Activated T-cell treated with anti-CD3 and anti-CD28 coated beads, Interleukin-2, amount 50 U/mL, for 48 hours (primary cell): ENCODE data around the gene NTF3.

ENCODE experiments used
- DNase-seq, 2 experiments: peaks; one replicate each; pipeline ENCODE4 v3.0.0-alpha.2; 2020

The NTF3 gene

DNA sequence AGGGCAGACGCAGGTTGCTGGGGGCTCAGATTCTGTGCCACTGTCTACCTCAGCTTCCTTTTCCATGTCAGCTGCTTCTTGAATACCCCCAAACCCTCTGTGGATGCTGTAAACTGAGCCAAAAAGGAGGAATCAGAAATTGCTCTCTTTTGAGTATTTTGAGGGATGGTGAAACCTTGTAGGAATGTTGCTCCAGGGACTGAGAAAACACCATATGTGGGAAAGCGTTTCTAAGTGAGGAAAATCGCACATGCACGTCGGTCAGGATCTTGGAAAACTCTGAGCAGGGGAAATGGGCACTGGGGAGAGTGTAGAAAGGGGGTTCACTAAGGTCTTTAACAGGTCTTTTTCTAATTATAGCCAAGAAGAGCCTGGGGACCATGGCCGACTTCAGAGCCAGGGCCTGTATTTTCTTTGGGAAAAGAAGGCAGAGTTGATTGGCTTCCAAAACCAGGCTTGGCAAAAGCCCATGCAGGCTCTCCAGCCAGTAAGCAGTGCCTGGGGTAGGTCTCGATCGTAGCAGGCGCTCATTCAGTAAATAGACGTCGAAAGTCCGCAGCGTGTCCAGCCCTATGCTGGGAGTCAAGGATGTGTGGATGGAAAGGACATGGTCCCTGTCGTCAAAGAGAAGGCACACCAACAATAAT, 58.0 kb downstream of the NTF3 start:
- no peak for DNase-seq

DNA sequence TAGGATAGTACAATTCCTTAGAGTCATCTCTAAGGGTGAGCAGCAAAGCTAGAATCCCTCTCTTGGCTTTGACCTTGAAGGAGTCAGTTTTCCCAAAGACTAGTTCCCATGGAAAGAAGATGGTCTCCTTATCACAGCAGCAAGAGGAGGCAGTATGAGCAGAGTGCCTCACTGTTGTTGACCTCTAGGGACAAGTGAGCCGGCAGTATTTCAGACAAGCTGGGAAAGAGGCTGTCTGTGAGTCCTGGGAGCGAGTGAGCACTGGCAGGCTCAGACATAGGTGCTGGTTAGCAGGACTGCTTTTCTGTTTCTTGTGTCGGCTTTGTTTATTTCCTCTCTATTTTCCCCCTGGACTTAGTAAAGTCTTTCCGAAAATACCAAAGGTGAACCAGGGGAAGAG, 60.7 kb downstream of the NTF3 start:
- no peak for DNase-seq

DNA sequence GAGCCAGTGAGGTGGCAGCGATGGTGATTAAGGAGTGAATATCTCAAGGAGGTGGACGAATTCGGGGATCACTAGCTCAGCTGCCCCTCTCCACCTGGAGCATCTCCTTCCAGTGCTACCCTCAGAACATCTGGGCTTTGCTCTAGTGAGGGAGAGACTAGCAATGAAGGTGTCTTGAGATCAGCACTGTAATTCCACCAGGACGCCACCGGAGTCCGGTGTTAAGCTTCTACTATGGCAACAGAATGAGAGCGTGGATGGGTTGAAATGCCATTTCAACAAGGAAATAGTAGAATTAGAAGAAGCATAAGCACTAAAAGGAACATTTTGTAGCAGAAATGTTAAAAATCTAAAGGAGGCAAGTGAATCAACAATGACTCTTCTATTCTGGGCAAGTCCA, 61.1 kb downstream of the NTF3 start:
- DNase-seq: no peak

DNA sequence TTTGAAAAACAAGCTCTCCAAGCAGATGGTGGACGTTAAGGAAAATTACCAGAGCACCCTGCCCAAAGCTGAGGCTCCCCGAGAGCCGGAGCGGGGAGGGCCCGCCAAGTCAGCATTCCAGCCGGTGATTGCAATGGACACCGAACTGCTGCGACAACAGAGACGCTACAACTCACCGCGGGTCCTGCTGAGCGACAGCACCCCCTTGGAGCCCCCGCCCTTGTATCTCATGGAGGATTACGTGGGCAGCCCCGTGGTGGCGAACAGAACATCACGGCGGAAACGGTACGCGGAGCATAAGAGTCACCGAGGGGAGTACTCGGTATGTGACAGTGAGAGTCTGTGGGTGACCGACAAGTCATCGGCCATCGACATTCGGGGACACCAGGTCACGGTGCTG, 62.4 kb downstream of the NTF3 start:
- DNase-seq: no peak

DNA sequence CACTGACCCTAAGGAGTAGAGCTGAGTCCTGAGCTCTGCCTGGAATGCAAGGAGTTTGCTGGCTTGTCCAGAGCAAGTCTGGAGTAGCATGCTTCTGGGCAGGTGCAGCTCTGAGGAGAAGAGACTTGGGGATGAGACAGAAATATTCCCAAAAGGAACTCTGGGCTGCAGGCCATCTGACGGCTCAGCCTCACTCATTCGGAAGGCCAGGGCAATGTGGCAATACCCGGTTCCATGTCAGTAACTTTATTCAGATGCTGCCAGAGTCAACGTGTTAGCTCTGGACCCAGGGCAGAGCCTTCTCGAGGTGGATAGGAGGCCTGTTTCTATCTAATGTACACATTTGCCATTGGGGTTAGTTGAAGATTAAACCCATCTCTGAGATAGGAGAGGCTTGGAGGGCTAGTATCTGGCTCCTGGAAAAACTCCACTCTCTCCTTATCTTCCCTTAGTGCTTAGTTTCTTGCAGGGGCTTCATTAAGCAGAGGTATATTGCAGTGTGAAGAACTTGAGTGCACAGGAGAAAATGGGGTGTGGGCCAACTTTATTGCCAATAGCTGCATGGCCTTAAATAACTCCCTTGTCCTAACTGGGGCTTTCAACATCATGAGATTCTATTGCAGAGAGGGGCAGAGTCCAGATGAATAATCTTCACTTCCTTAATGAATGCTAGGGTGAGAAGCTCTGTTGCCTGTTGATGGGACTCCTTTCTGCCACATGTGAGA, 65.6 kb downstream of the NTF3 start:
- no peak for DNase-seq

DNA sequence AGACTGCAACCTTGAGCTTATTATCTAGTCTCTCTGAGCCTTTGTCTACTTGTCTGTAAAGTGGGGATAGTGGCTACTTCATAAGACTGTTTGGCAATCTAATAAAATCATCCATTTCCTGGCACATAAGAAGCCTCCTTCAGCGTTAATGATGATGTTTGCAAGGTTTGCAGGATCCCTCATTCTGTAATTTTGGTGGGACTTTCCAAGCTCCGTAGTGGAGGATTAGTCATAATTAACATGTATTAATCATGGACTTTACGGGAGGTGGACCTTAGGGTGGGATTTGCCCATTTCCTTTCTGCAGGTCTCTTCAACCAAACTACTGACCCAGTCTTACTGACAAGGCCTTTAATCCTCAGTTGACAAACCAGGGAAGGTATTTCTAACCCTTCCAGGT, 66.2 kb downstream of the NTF3 start:
- DNase-seq: no peak

DNA sequence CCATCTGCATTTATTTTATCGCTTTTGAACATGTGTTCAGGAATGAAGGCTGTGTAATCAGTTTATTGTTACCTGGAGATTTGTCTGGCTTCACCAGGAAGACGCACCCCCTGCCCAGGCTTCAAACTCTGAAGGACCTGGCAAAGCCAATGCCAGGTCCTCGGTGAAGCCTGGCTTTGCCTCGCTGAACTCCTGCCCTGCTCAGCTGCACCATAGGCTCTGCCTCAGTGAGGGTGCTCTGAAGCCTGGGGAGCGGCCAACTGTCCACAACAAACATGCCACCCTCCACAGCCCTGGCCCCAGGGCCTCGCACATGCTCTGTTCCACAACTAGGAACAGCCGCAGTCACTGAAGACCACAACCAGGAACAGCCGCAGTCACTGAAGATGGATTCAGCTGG, 66.9 kb downstream of the NTF3 start:
- no peak for DNase-seq

DNA sequence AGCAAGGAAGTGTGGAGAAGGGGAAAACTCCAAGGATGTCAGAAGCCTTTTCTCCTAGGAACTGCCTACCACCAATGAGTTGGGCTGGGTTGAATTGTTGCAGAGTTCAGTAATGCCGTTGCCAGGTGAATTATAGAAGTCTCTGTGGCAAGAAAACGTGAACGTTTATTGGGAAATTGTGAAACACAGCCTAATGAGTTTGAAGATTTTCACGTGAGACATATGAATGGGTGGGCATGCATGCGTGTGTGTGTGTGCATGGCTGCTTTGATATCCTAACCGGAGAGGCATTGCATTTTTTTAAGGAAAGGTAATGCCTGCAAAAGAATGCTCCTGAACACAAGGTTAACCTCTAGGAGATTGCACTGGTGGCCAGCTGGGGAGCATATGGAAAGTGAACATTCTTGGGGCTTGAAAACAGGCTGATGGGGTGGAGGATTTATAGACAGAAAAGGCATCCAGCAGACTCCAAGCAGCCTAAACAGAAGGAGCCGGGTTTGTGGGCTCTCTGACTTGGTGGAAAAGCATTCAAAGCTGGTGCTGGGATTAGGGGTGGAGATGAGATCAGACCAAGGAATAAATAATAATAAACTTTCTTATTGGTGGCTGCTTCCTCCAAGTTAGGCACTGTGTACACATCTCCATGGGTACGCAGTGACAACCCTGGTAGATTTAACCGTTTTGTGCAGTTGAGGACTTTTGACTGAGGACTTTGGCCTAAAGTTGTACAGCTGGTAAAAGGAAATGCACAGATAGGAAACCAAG, 67.8 kb downstream of the NTF3 start:
- no peak for DNase-seq

DNA sequence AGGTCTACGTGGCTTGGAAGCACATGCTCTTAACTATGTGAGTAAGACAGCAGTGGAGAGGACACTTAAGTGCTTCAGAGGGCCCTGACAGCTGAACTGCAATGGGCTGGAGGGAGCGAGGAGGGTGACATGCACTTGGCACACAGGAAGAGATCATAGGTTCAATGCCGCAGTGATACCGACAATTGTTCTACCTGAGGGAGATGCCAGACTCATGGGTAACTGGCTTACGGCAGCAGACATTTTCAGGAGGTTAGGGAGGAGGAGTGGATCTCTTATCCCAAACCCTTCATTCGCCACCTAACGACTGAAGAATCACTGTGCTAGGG, 68.4 kb downstream of the NTF3 start:
- DNase-seq: no peak

DNA sequence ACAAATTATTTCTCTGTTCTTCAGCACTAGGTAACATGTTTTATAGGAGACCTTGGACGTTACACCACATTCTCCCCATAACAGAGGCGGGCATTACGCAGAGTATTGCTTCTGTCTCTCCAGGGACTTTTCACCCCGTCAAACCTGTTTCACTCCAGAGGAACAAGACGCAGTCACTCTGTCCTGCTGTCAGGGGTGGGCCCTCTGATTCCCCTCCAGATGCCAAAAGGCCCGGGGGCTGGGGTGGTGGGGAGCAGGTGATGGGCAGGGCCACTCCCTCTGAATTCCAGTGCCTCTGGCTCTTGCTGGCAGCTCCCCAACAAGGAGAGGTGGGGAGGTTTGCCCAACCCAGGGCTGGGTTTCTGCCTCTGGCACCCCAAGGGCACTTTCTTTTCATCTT, 71.9 kb downstream of the NTF3 start:
- DNase-seq: no peak

DNA sequence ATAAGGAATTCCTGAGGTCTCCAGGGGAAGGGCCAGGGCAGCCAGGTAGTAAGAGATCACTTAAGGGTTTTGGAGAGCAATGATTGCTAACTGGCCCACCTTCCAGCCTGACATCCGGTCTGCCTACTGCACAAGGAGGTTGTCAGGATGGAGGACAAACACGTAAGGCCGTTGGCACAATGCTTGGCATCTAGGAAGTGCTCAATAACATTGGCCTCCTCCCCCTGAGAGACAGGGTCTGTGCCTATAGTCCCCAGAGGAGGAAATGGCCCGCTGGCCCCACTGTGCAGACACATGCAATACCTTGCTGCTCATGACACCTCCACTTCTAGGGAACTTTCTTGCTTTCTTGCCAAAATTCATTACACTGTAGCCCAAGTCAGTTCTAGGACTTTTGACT, 73.2 kb downstream of the NTF3 start:
- DNase-seq: no peak

DNA sequence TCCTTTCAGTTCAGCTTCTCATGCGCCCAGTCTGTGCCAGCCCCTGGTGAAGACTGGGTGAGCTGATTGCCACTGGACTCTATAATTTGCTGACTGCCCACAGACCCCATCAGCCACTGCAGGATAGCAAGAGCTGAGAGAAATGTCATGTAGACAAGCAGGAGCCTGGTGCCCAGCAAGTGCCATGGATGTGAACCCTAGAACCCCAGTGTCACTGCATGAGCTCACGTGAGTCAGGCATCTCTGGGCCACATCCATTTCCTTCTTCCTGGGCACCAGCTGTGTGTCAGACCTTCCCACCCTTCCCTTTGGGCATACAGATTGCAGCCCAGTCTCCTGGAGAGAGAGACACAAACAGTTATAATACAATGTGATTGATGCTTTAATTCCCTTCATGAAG, 73.8 kb downstream of the NTF3 start:
- no peak for DNase-seq

DNA sequence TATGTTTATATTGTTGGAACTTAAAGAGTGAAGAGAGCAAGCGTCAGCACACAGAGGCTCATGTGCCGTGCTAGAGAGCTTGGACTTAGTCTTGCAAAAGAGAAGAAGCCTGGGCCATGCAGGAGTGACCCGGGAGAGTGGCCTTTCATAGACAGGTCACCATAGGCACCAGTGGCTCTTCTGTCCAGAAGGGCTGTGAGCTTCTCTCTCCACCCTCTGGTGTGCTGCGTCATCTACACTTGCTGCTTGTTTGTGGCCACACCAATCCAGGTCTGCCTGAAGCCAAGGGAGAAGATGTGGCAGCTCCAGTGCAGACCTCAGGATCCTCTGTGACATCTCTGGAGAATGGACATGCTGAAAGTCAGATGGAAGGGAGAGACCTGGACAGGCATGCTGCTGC, 74.4 kb downstream of the NTF3 start:
- DNase-seq: no peak

DNA sequence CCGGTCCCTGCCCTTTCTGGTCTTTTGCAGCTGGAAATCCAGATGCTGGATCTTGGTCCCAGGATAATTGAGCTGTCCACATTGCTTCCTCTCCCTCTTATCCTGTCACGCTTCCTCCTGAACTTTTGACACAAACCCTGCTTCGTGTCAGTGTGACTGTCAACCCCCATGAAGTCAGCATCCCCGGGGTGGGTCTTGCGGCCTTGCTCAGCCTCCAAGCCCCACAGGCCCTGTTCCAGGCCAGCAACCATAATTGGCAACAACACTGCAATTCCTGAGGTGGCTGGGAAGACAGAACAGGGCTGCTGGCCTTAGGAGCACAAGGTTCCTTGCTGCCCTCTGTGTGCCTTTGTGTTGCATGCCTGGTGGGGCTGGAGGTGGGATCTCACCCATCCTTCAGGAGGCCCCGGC, 74.9 kb downstream of the NTF3 start:
- DNase-seq: no peak

DNA sequence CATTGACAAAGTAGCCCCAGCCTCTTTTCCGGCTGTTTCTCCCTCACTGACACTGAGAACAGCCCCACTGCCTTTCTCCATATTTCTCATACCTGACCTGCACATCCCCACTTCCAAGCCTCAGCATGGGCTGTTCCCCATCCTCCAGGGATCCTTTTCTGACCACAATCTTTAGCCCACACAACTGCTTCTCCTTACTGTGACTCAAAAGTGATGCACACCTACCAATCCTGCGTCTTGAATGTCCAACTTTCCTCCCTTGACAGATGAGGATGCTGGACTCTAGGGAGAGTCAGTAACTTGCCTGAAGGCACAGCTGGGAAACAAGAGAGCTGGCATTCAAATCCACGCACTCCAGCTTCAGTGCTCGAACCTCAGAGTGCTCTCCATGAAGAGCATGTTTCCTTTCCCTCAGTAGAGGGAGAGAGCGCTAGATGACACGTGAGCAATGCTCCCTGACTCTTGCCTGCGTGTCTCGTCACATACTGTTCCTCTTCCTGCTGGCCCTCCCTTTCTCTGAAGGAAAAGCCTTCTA, 75.6 kb downstream of the NTF3 start:
- no peak for DNase-seq

DNA sequence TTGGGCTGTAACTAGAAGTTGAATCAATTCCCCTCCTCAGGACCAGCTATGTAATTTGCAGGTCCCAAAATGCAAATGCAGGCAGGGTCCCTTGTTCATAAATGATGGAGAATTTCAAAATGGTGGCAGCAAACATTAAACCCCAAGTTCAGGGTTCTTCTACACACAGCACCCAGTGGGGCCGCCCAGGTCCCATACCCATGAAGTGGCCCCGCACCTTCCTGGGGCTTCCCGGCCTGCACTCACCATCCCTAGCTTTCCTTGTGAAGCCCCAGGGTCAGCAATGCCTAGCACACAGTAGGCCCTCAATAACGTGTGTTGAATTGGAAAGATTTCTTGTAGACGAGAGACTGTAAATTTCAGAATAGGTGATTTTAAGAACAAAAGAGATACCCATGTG, 76.0 kb downstream of the NTF3 start:
- DNase-seq: no peak

DNA sequence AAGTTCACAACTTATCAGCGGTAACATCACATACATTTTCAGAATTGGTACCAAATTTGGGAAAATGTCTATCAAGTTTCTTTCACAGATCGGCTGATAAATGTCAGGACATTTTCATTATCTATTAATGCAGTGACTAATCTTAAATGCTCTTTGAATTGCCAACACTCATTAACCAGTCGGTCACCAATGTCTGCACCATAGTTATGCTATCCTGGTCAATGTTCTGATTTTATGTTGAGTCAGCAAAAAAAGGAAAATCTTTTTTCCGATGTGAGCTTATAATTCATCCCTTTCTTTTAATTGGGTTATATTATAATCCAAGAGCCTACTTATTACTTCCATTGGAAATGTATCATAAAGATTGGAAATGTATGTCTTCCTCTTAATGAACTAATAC, 77.2 kb downstream of the NTF3 start:
- no peak for DNase-seq

DNA sequence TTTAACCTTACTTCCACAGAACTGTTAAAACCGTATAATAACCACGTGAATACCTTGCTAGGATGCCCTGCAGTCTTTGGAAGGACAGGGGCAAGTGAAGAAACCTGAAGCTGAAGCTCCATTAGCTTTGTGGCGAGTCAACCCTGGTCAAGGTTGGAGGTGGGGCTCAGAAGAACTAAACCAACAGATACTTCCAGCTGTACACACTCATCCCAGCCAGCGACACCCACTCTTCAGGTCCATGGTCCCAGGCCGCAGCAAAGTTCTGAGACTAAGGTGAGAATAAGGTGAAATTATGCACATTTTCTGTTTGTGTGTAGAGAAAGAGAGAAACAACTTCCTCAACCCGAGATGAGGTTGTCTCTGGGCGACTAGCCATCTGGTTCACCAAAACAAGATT, 77.6 kb downstream of the NTF3 start:
- DNase-seq: no peak

DNA sequence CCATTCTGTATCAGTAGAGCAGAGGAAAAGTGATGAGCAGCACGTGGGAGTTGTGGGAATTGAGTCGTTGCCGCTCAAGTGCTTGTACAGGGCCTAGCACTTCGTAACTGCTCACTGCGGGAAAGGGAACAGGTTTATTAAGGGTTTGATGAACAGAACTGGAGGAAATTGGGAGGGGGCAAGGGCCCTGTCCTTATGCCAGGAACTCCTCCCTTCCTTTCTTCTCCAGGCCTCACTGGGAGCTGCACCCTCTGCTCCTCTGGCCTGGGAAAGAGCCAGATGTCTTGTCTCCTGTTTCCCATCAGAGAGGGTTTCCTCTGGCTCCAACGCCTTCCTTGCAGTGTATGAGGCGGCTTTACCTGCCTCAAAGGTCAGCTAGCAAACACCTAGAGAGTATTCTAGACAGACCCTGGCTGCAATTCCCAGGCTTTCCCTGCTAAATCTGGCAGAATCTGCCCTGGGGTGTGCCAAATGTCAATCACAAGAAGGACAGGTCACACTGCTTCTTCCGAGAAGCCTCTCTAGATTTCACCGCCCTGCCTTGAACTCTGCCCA, 78.4 kb downstream of the NTF3 start:
- DNase-seq: no peak

DNA sequence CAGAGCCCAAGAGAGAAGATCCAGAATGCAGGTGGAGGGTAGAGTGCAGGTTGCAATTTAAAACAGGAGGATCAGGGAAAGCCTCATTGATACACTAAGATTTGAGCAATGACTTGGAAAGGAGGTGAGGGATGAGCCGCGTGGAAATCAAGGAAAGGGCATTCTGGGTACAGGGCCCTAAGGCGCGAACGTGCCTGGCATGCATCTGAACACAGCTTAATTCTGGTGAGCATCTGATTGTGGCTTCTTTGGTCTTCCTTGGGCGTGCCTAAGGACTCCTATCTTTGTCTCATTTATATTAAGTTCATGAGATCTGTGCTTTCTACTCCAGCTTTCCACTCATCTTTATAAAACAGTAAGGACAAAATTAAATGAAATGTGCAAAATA, 79.3 kb downstream of the NTF3 start:
- no peak for DNase-seq

DNA sequence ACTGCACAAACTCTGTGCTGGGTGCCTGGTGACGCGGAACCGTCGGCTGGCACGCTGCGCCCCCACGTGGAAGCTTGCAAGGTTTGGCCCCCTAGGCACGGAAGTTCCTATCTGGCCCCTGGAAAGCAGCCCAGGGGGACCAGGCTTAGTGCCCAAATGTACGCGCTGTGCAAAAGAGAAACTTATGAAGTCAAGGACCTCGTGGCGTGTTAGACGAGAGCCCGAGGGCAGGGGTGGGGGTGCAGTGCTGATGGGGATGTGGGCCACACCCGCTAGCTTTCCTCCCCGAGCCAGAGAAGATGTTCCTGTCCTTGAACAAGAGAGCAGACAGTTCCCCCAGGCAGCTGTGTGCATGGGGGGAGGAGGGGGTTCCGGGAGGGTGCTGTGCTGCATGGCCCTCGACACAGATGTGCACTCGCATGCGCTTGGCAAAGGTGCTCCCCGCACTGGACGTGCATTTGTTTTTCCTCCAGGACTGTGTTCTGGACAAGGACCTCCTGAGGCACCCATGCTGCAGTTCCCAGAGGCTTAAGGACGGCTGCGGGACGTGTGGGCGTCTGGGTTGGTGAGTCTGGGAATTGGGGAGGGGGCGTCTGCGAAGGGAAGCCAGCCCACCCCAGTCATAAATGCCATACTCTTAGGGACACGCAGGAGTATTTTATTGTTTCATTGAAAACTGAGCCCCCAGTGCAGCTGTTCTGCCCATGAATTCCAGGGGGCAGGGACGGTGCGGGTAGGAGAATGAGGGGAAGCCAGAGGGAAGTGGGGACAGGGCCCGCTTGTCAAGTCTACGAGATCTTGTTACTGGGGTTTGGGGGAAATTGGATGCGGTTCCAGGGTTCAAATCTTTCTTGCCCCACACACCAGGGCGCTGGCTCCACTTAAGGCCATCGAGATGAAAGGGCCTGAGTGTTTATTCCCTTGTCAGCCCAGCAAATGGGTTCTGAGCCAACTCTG, 80.0 kb downstream of the NTF3 start:
- DNase-seq: peak; percentile 22 to 26

DNA sequence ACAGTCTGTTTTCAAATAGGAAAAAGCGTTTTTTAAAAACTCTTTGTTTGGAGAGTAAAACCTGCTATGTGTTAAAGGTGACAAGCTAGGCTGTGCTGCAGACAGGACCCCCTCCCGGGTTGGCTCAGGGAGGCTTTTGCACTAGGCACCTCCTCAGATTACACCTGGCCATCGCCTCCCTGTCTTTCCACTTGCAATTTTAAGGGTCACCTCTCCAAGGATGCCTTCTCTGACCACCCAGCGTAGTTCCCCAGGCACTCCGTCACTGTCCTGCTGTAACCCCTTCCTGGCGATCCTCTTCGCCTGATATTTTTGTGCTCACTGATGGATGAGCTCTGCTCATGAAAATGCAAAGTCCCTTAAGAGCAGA, 80.7 kb downstream of the NTF3 start:
- no peak for DNase-seq

DNA sequence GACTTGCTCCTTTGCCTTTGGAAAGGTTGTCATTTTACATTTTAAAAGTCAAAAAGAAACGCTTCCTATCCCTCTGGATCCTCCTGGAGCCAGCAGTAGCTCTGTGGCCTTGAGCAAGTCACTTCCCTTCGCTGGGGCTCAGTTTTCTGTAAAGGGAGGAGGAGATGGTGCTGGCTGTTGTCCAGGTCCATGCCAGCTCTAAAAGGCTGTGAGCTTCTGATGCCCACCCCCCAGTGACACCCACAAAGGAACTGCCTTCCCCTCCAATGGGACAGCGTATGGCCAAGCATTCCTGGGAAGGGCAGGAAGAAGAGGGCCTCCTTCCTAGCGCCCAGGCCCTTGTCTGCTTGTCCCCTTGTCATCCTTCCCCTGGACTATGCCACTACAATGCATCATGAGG, 81.5 kb downstream of the NTF3 start:
- no peak for DNase-seq
